HCT116 (cell line): Measurements from ENCODE around the gene GRIA4. TPM values are rescaled to one million over a fixed set of nuclear protein-coding genes. Genes with fewer than 3 reads are reported as not detected.

Experiments
- ATAC-seq: fragments of 200-7000 bp; cut with Tn5 transposase; 2 replicates; pipeline ENCODE4 v1.9.1; 2020; ENCODE audit warnings: mild to moderate bottlenecking, moderate library complexity
- BruUV-seq: library from RNA; stranded (reverse); fragments of 400-500 nt; replicated peaks from 2 replicates; lab custom pipeline; 2021; lab: Mats Ljungman, UMichigan
- CTCF ChIA-PET: fragments of 300-600 bp; sonication (Branson Sonifier 250); formaldehyde crosslinking; loops from one replicate; lab custom pipeline; 2021; ENCODE audit warnings: antibody characterized with exemption; lab: Charles Lee
- POLR2A ChIA-PET: fragments of 300-600, 350-600 bp; sonication (Branson Sonifier 250); formaldehyde crosslinking; loops from one replicate; lab custom pipeline; 2021; ENCODE audit warnings: antibody characterized with exemption; lab: Charles Lee
- RAD21 ChIA-PET, 2 experiments: fragments of 300-600 bp; sonication (Branson Sonifier 250); formaldehyde crosslinking; loops; one replicate each; lab custom pipeline; 2023; ENCODE audit warnings: low total read pairs in 2 of 2; ENCODE audit not compliant: uncharacterized antibody in 2 of 2, unreplicated experiment in 2 of 2, low non-redundant PET in 1 of 2; lab: Charles Lee
- DNase-seq: peaks from one replicate; pipeline ENCODE4 v3.0.0-alpha.2; 2010; ENCODE audit warnings: low read depth, low spot score
- H2AFZ ChIP-seq: fragments of 200-600 bp; shearing (Covaris generic), sonication (generic); 2 replicates; pipeline ENCODE4 v1.6.1; 2017; ENCODE audit warnings: low read depth, mixed run types, mixed read lengths, antibody characterized with exemption, low read length; ENCODE audit not compliant: poor library complexity, severe bottlenecking
- H3K27ac ChIP-seq: 2 replicates; pipeline ENCODE4 v1.5.1; 2012; ENCODE audit warnings: low read depth, low read length
- H3K27me3 ChIP-seq: fragments of 200-600 bp; sonication (generic); 2 replicates; pipeline ENCODE4 v1.6.1; 2016; ENCODE audit warnings: mixed run types, low read length, mixed read lengths; ENCODE audit not compliant: insufficient read depth
- H3K36me3 ChIP-seq, 2 experiments: fragments of 200-500 bp in 1 of 2; fragments of 200-600 bp in 1 of 2; sonication (Bioruptor generic) in 1 of 2; sonication (generic) in 1 of 2; 2 replicates each; pipeline versions ENCODE4 v1.5.1 to v1.6.1; 2014 to 2016; ENCODE audit warnings: low read length in 2 of 2, inconsistent platforms in 1 of 2, mixed read lengths in 1 of 2, mixed run types in 1 of 2; ENCODE audit not compliant: insufficient read depth in 2 of 2, control insufficient read depth in 1 of 2
- H3K4me1 ChIP-seq, 2 experiments: fragments of 200-600 bp in 1 of 2; sonication (generic) in 1 of 2; 2 replicates each; pipeline versions ENCODE4 v1.5.1 to v1.6.1; 2012 to 2017; ENCODE audit warnings: low read length in 2 of 2, inconsistent platforms in 1 of 2, mild to moderate bottlenecking in 1 of 2, mixed read lengths in 1 of 2, mixed run types in 1 of 2, moderate library complexity in 1 of 2; ENCODE audit not compliant: insufficient read depth in 2 of 2, control insufficient read depth in 1 of 2
- H3K4me2 ChIP-seq: fragments of 200-600 bp; sonication (generic); 2 replicates; pipeline ENCODE4 v1.6.1; 2017; ENCODE audit warnings: mixed run types, low read length, mixed read lengths
- H3K4me3 ChIP-seq, 2 experiments: fragments of 200-600 bp in 1 of 2; sonication (generic) in 1 of 2; replicated peaks in 1 of 2; 2 replicates each; pipeline ENCODE4 v1.5.1; 2011 to 2016; ENCODE audit warnings: low read length in 2 of 2, control low read depth in 1 of 2, low read depth in 1 of 2, mild to moderate bottlenecking in 1 of 2, mixed read lengths in 1 of 2, mixed run types in 1 of 2
- H3K79me2 ChIP-seq: fragments of 200-600 bp; sonication (generic); 2 replicates; pipeline ENCODE4 v1.6.1; 2017; ENCODE audit warnings: mild to moderate bottlenecking, mixed run types, low read length, moderate library complexity, mixed read lengths; ENCODE audit not compliant: insufficient read depth
- H3K9ac ChIP-seq: fragments of 200-600 bp; sonication (generic); 2 replicates; pipeline ENCODE4 v1.6.1; 2016; ENCODE audit warnings: low read length, mixed read lengths
- H3K9me2 ChIP-seq: fragments of 200-600 bp; sonication (generic), shearing (Covaris generic); 2 replicates; pipeline ENCODE4 v1.6.1; 2017; ENCODE audit warnings: mixed run types, mild to moderate bottlenecking, moderate library complexity; ENCODE audit not compliant: insufficient read depth
- H3K9me3 ChIP-seq, 2 experiments: fragments of 200-500 bp in 1 of 2; fragments of 200-600 bp in 1 of 2; sonication (Bioruptor generic) in 1 of 2; sonication (generic) in 1 of 2; 2 replicates each; pipeline ENCODE4 v1.6.1; 2014 to 2017; ENCODE audit warnings: low read length in 2 of 2, mixed read lengths in 2 of 2, inconsistent platforms in 1 of 2, low read depth in 1 of 2, mild to moderate bottlenecking in 1 of 2, mixed run types in 1 of 2, moderate library complexity in 1 of 2; ENCODE audit not compliant: control insufficient read depth in 1 of 2, insufficient read depth in 1 of 2
- H4K20me1 ChIP-seq: fragments of 200-600 bp; sonication (generic), shearing (Covaris generic); 2 replicates; pipeline ENCODE4 v1.6.1; 2017; ENCODE audit warnings: mixed run types, mild to moderate bottlenecking, moderate library complexity; ENCODE audit not compliant: insufficient read depth
- ATF3 ChIP-seq: IDR thresholded peaks from 2 replicates; pipeline ENCODE4 v1.6.1; 2012
- CEBPB ChIP-seq: IDR thresholded peaks from 2 replicates; pipeline ENCODE4 v1.6.1; 2012; ENCODE audit warnings: low read depth
- EZH2 ChIP-seq: fragments of 200-600 bp; sonication (generic); IDR thresholded peaks from 2 replicates; pipeline ENCODE4 v1.6.1; 2017; ENCODE audit warnings: antibody characterized with exemption, mixed run types
- EZH2phosphoT487 ChIP-seq: fragments of 200-600 bp; IDR thresholded peaks from 2 replicates; pipeline ENCODE4 v1.6.1; 2018; ENCODE audit warnings: antibody characterized with exemption, borderline replicate concordance
- JUND ChIP-seq: IDR thresholded peaks from 2 replicates; pipeline ENCODE4 v1.6.1; 2012
- POLR2AphosphoS5 ChIP-seq: IDR thresholded peaks from 2 replicates; pipeline ENCODE4 v1.6.1; 2011; ENCODE audit warnings: mild to moderate bottlenecking, low read depth, low read length, moderate library complexity
- SIN3A ChIP-seq: IDR thresholded peaks from 2 replicates; pipeline ENCODE4 v1.6.1; 2012; ENCODE audit warnings: low read depth
- SP1 ChIP-seq: IDR thresholded peaks from 2 replicates; pipeline ENCODE4 v1.6.1; 2012; ENCODE audit warnings: low read depth
- TCF7L2 ChIP-seq: IDR thresholded peaks from 2 replicates; pipeline ENCODE4 v1.7.0; 2011; ENCODE audit warnings: borderline replicate concordance, inconsistent platforms; ENCODE audit not compliant: insufficient read depth, insufficient read length; ENCODE audit errors: extremely low read depth
- YY1 ChIP-seq: IDR thresholded peaks from 2 replicates; pipeline ENCODE4 v1.6.1; 2011; ENCODE audit warnings: low read length, low read depth, moderate library complexity, mild to moderate bottlenecking; ENCODE audit not compliant: insufficient replicate concordance; ENCODE audit errors: extremely low read depth
- intact Hi-C: fragments of 100-400 bp; cut with micrococcal nuclease; formaldehyde crosslinking; loops from 2 replicates; pipeline ENCODE4 v1.10.0; 2022
- total RNA-seq: library from RNA; stranded (reverse); gene quantifications from one replicate; pipeline ENCODE4 v1.2.1, GENCODE V29; 2021; ENCODE audit not compliant: unreplicated experiment
- TF ChIP-seq, protein P1 (sequence below): IDR thresholded peaks from 2 replicates; pipeline ENCODE4 v1.6.1; 2012; ENCODE audit warnings: low read depth

GRIA4 gene
- total RNA-seq, 1 experiment from 2014 or later, result not detected

DNA sequence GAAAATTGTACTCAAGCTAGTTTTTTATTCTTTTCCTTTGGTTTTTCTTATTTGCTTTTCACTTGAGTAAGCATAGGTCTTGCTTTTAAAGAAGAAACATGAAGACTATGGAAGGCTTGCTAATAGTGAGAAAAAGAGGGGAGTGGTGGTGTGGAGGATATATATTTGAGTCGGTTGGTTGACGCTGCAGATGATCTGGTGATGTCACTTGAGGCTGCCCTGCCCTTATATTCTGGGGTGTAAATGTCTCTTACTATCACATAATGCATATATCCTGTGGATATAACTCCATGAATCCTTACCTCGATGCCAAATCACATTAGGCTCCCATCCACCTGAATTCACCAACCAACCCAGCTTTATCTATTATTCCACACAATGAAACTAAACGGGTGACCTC lies 2.9 kb downstream of the GRIA4 start:
- Histone ChIP-seq H3K4me3 (no peak overlapping the region), H3K36me3 (no peaks in the 10 kb centered on the region), H3K27me3 (0 out of 2 replicates have a peak, but pooled peaks cover 9% of the 10 kb centered on the region), H3K9me2 (no peaks in the 10 kb centered on the region), H4K20me1 (no peaks in the 10 kb centered on the region), H3K4me1 (no peaks in the 10 kb centered on the region), H3K9me3 (no peaks in the 10 kb centered on the region), H2AFZ (no peak overlapping the region), H3K27ac (no peak overlapping the region), H3K4me2 (no peak overlapping the region), H3K9ac (no peak overlapping the region), H3K79me2 (no peaks in the 10 kb centered on the region)
- DNase-seq (no peak), ATAC-seq (no peak)
- ChIA-PET POLR2A (no interaction called here), RAD21 (no interaction called here), CTCF (no interaction called here)
- TF ChIP-seq, protein P1, sequence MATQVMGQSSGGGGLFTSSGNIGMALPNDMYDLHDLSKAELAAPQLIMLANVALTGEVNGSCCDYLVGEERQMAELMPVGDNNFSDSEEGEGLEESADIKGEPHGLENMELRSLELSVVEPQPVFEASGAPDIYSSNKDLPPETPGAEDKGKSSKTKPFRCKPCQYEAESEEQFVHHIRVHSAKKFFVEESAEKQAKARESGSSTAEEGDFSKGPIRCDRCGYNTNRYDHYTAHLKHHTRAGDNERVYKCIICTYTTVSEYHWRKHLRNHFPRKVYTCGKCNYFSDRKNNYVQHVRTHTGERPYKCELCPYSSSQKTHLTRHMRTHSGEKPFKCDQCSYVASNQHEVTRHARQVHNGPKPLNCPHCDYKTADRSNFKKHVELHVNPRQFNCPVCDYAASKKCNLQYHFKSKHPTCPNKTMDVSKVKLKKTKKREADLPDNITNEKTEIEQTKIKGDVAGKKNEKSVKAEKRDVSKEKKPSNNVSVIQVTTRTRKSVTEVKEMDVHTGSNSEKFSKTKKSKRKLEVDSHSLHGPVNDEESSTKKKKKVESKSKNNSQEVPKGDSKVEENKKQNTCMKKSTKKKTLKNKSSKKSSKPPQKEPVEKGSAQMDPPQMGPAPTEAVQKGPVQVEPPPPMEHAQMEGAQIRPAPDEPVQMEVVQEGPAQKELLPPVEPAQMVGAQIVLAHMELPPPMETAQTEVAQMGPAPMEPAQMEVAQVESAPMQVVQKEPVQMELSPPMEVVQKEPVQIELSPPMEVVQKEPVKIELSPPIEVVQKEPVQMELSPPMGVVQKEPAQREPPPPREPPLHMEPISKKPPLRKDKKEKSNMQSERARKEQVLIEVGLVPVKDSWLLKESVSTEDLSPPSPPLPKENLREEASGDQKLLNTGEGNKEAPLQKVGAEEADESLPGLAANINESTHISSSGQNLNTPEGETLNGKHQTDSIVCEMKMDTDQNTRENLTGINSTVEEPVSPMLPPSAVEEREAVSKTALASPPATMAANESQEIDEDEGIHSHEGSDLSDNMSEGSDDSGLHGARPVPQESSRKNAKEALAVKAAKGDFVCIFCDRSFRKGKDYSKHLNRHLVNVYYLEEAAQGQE, result no peak
- TF ChIP-seq EZH2phosphoT487 (no peak), YY1 (no peak), SIN3A (no peak)
- intact Hi-C loops, result no loop called here
- BruUV-seq, result no TSS peak

- RAD21 ChIA-PET, result no interaction called here
- no peak for ATAC-seq
- Histone ChIP-seq H3K36me3 (no peaks in the 10 kb centered on the region), H2AFZ (no peak overlapping the region), H3K9ac (no peak overlapping the region), H3K27ac (no peak overlapping the region), H3K4me3 (no peak overlapping the region), H3K9me2 (no peaks in the 10 kb centered on the region), H3K79me2 (no peaks in the 10 kb centered on the region), H3K9me3 (no peaks in the 10 kb centered on the region), H3K27me3 (0 out of 2 replicates have a peak, but pooled peaks cover 9% of the 10 kb centered on the region), H3K4me1 (no peaks in the 10 kb centered on the region), H4K20me1 (no peaks in the 10 kb centered on the region), H3K4me2 (no peak overlapping the region)
- TF ChIP-seq POLR2AphosphoS5, result no peak
- TF ChIP-seq TCF7L2, result no peak
- no peak for TF ChIP-seq EZH2
- no peak for TF ChIP-seq ATF3
- TF ChIP-seq CEBPB, result no peak
- no peak for TF ChIP-seq JUND
- no peak for TF ChIP-seq SP1
- POLR2A ChIA-PET, result no interaction called here
- intact Hi-C loops, result no loop called here
- CTCF ChIA-PET, result no interaction called here
- no peak for DNase-seq
- no TSS peak for BruUV-seq
Observed at GRCh38 chr11:105613183-105613582, 3.3 kb downstream of the GRIA4 start.
